WTC11 (cell line): Measurements from ENCODE around the gene PLPPR5.

Experiments
- FOXP4 ChIP-seq: sonication (generic); formaldehyde crosslinking; IDR thresholded peaks from 2 replicates; pipeline ENCODE4 v1.8.0; 2022; ENCODE audit warnings: mild to moderate bottlenecking, missing genetic modification reagents
- USF2 ChIP-seq: sonication (generic); formaldehyde crosslinking; IDR thresholded peaks from 2 replicates; pipeline ENCODE4 v1.8.1; 2023; ENCODE audit warnings: mild to moderate bottlenecking, missing genetic modification reagents, moderate library complexity

- TF ChIP-seq USF2 (CRISPR knock-in tag) (no peak), FOXP4 (CRISPR knock-in tag) (no peak)
These were observed 2.7 kb upstream of the PLPPR5 start for GRCh38 chr1:99007366-99007765.
